Caco-2 (cell line): ENCODE measurements around the gene MICU1. TPM values are rescaled to one million over a fixed set of nuclear protein-coding genes. Genes with fewer than 3 reads are reported as not detected.

Experiments
- BruUV-seq: library from RNA; stranded (reverse); fragments of 400-500 nt; replicated peaks from 2 replicates; lab custom pipeline; 2021; lab: Mats Ljungman, UMichigan
- CTCF ChIA-PET: fragments of 300-600 bp; sonication (Branson Sonifier 250); formaldehyde crosslinking; loops from one replicate; lab custom pipeline; 2022; ENCODE audit warnings: antibody characterized with exemption; lab: Charles Lee
- POLR2A ChIA-PET: fragments of 300-600 bp; sonication (Branson Sonifier 250); formaldehyde crosslinking; loops from one replicate; lab custom pipeline; 2022; ENCODE audit warnings: antibody characterized with exemption; lab: Charles Lee
- DNase-seq, 2 experiments: peaks; one replicate each; pipeline versions ENCODE4 v3.0.0 to v3.0.0-alpha.2; 2020 to 2022
- H3K27me3 ChIP-seq: replicated peaks from 2 replicates; pipeline ENCODE4 v1.6.0; 2011; ENCODE audit warnings: low read length; ENCODE audit not compliant: control insufficient read depth, insufficient read depth
- H3K36me3 ChIP-seq: 2 replicates; pipeline ENCODE4 v1.5.1; 2011; ENCODE audit warnings: low read length; ENCODE audit not compliant: control insufficient read depth, insufficient read depth
- H3K4me1 ChIP-seq: fragments of 250-450 bp; sonication (Bioruptor Pico); 2 replicates; pipeline ENCODE4 v1.5.1; 2020; ENCODE audit warnings: mild to moderate bottlenecking
- H3K4me3 ChIP-seq: 2 replicates; pipeline ENCODE4 v1.5.1; 2011; ENCODE audit warnings: low read depth, mild to moderate bottlenecking, control low read depth, low read length
- H3K9me3 ChIP-seq: fragments of 250-450 bp; sonication (Bioruptor Pico); 2 replicates; pipeline ENCODE4 v1.5.1; 2020; ENCODE audit warnings: mild to moderate bottlenecking, moderate library complexity
- H3K27ac Mint-ChIP-seq: one replicate; pipeline ENCODE4 v1.8.0; 2022; ENCODE audit warnings: mixed read lengths; ENCODE audit not compliant: unreplicated experiment
- H3K27me3 Mint-ChIP-seq: one replicate; pipeline ENCODE4 v1.8.0; 2022; ENCODE audit warnings: mixed read lengths; ENCODE audit not compliant: insufficient read depth, unreplicated experiment
- H3K36me3 Mint-ChIP-seq: one replicate; pipeline ENCODE4 v1.8.0; 2022; ENCODE audit warnings: mild to moderate bottlenecking, mixed read lengths; ENCODE audit not compliant: insufficient read depth, unreplicated experiment
- H3K4me1 Mint-ChIP-seq: one replicate; pipeline ENCODE4 v1.8.0; 2022; ENCODE audit warnings: low read depth, mixed read lengths; ENCODE audit not compliant: unreplicated experiment
- H3K4me3 Mint-ChIP-seq: one replicate; pipeline ENCODE4 v1.8.0; 2022; ENCODE audit warnings: mild to moderate bottlenecking, moderate library complexity, mixed read lengths; ENCODE audit not compliant: unreplicated experiment
- H3K9me3 Mint-ChIP-seq: one replicate; pipeline ENCODE4 v1.8.0; 2022; ENCODE audit warnings: mixed read lengths; ENCODE audit not compliant: unreplicated experiment
- CTCF ChIP-seq, 2 experiments: fragments of 200-600 bp in 1 of 2; IDR thresholded peaks; 1 replicate in 1 of 2; 2 replicates in 1 of 2; pipeline versions ENCODE4 v1.5.1 to v1.8.0; 2011 to 2022; ENCODE audit warnings: antibody characterized with exemption in 1 of 2, control low read depth in 1 of 2, inconsistent platforms in 1 of 2, low read depth in 1 of 2, low read length in 1 of 2, mild to moderate bottlenecking in 1 of 2, moderate library complexity in 1 of 2; ENCODE audit not compliant: insufficient read depth in 1 of 2, severe bottlenecking in 1 of 2, unreplicated experiment in 1 of 2
- intact Hi-C: fragments of 100-400 bp; cut with micrococcal nuclease; formaldehyde crosslinking; loops from one replicate; pipeline ENCODE4 v1.10.0; 2022; ENCODE audit not compliant: unreplicated experiment
- total RNA-seq: library from RNA; stranded (reverse); gene quantifications from 2 replicates; pipeline ENCODE4 v1.2.3, GENCODE V29; 2022

The MICU1 gene
- total RNA-seq, 1 experiment from 2014 or later, result 83.2 TPM

GRCh38 chr10:72367301-72367960, 258.4 kb downstream of the MICU1 start:
- intact Hi-C loops, result no loop called here
- H3K4me1 Mint-ChIP-seq, result peaks cover 9% of the 10 kb centered on the region
- no peak overlapping the region for H3K4me3 Mint-ChIP-seq
- Histone ChIP-seq H3K9me3 (no peaks in the 10 kb centered on the region), H3K4me1 (peaks cover 12% of the 10 kb centered on the region), H3K27me3 (no peaks in the 10 kb centered on the region), H3K4me3 (no peak overlapping the region), H3K36me3 (0 out of 2 replicates have a peak, but pooled peaks cover 2% of the 10 kb centered on the region)
- no peaks in the 10 kb centered on the region for H3K9me3 Mint-ChIP-seq
- ChIA-PET POLR2A (no interaction called here), CTCF (interaction anchor here (1.1 kb wide), 1 partner anchor 200 kb away, joined by 7 read pairs; no protein-coding TSS in a partner anchor)
- peaks cover 27% of the 10 kb centered on the region for H3K36me3 Mint-ChIP-seq
- H3K27ac Mint-ChIP-seq, result no peak overlapping the region
- TSS peak; percentile 78 for BruUV-seq
- no peak for DNase-seq
- no peak for TF ChIP-seq CTCF (IDR thresholded peaks at IDR 0.05; ENCODE audit: insufficient read depth in 1 of 2, low read depth in 1 of 2, low read length in 1 of 2, severe bottlenecking in 1 of 2, unreplicated experiment in 1 of 2)
- no peaks in the 10 kb centered on the region for H3K27me3 Mint-ChIP-seq

- no peak overlapping the region for H3K27ac Mint-ChIP-seq
- H3K4me3 Mint-ChIP-seq, result no peak overlapping the region
- no peaks in the 10 kb centered on the region for H3K27me3 Mint-ChIP-seq
- ChIA-PET CTCF (interaction anchor here (0.5 to 2.7 kb wide), 11 partner anchors 10 to 511 kb away, joined by 3 to 19 read pairs (median 4); partner anchors contain the start of genes DNAJB12 and MCU), POLR2A (interaction anchor here (0.5 to 1.0 kb wide), 2 partner anchors 13 to 88 kb away, joined by 3 read pairs; no protein-coding TSS in a partner anchor)
- no peak for TF ChIP-seq CTCF (IDR thresholded peaks at IDR 0.05; ENCODE audit: insufficient read depth in 1 of 2, low read depth in 1 of 2, low read length in 1 of 2, severe bottlenecking in 1 of 2, unreplicated experiment in 1 of 2)
- peaks cover 27% of the 10 kb centered on the region for H3K36me3 Mint-ChIP-seq
- no peaks in the 10 kb centered on the region for H3K9me3 ChIP-seq
- H3K27me3 ChIP-seq, result no peaks in the 10 kb centered on the region
- peak in 1 of 2 experiments; percentile 32 for DNase-seq
- peaks cover 2% of the 10 kb centered on the region; the same call in 1 of the 2 replicates for H3K36me3 ChIP-seq
- no TSS peak for BruUV-seq
- no peak overlapping the region for H3K4me3 ChIP-seq
- intact Hi-C loops, result loop anchor here (2.0 kb wide), 2 partner anchors 204 to 696 kb away; no protein-coding TSS in a partner anchor
- peaks cover 9% of the 10 kb centered on the region for H3K4me1 Mint-ChIP-seq
- peaks cover 12% of the 10 kb centered on the region for H3K4me1 ChIP-seq
- H3K9me3 Mint-ChIP-seq, result no peaks in the 10 kb centered on the region
Measured at GRCh38 chr10:72365106-72365895, 260.6 kb downstream of the MICU1 start.

GRCh38 chr10:72364239-72364777, 261.6 kb downstream of the MICU1 start:
- peaks cover 17% of the 10 kb centered on the region for H3K4me1 ChIP-seq
- H3K27me3 ChIP-seq, result no peaks in the 10 kb centered on the region
- H3K27ac Mint-ChIP-seq, result peak overlapping the region; percentile 75
- peaks cover 9% of the 10 kb centered on the region for H3K4me1 Mint-ChIP-seq
- ChIA-PET CTCF (interaction anchor here (0.6 to 2.7 kb wide), 10 partner anchors 9 to 512 kb away, joined by 3 to 19 read pairs (median 4); partner anchors contain the start of genes DNAJB12 and MCU), POLR2A (interaction anchor here (0.6 to 1.0 kb wide), 2 partner anchors 12 to 324 kb away, joined by 3 to 7 read pairs; no protein-coding TSS in a partner anchor)
- no peaks in the 10 kb centered on the region for H3K9me3 ChIP-seq
- H3K27me3 Mint-ChIP-seq, result no peaks in the 10 kb centered on the region
- H3K36me3 ChIP-seq, result peaks cover 2% of the 10 kb centered on the region; the same call in 1 of the 2 replicates
- peaks cover 27% of the 10 kb centered on the region for H3K36me3 Mint-ChIP-seq
- intact Hi-C loops, result loop anchor here (1.0 to 5.0 kb wide), 6 partner anchors 204 to 696 kb away; partner anchors contain the start of genes MCU and MICU1
- peak; percentile 98 to 99 for TF ChIP-seq CTCF (IDR thresholded peaks at IDR 0.05; ENCODE audit: insufficient read depth in 1 of 2, low read depth in 1 of 2, low read length in 1 of 2, severe bottlenecking in 1 of 2, unreplicated experiment in 1 of 2)
- H3K9me3 Mint-ChIP-seq, result no peaks in the 10 kb centered on the region
- DNase-seq, result peak; percentile 90 to 92
- H3K4me3 ChIP-seq, result no peak overlapping the region
- peak overlapping the region; percentile 23 for H3K4me3 Mint-ChIP-seq
- BruUV-seq, result no TSS peak
